Mesenchymal stem cell (in vitro differentiated cells and primary cell): ENCODE data around the gene NFXL1.

ENCODE experiments used
- DNase-seq: peaks from one replicate; pipeline ENCODE4 v3.0.0-alpha.2; 2013
- H2AFZ ChIP-seq: one replicate; pipeline ENCODE4 v1.6.1; 2013; ENCODE audit warnings: low read depth, mild to moderate bottlenecking, control low read depth, inconsistent platforms, low read length, moderate library complexity
- H2AK5ac ChIP-seq: 2 replicates; pipeline ENCODE4 v1.6.1; 2013; ENCODE audit warnings: low read length, moderate library complexity, mild to moderate bottlenecking, inconsistent platforms; ENCODE audit not compliant: severe bottlenecking
- H2BK120ac ChIP-seq: one replicate; pipeline ENCODE4 v1.6.1; 2013; ENCODE audit warnings: low read depth, mild to moderate bottlenecking, inconsistent platforms, low read length, moderate library complexity
- H2BK12ac ChIP-seq, 2 experiments: one replicate each; pipeline ENCODE4 v1.6.1; 2013; ENCODE audit warnings: inconsistent platforms in 2 of 2, low read length in 2 of 2, mild to moderate bottlenecking in 2 of 2, moderate library complexity in 2 of 2, control low read depth in 1 of 2
- H2BK15ac ChIP-seq: one replicate; pipeline ENCODE4 v1.6.1; 2013; ENCODE audit warnings: mild to moderate bottlenecking, low read depth, inconsistent platforms; ENCODE audit not compliant: poor library complexity, severe bottlenecking
- H2BK5ac ChIP-seq: 2 replicates; pipeline ENCODE4 v1.6.1; 2013; ENCODE audit warnings: low read depth, mild to moderate bottlenecking, low read length, control low read depth, inconsistent platforms; ENCODE audit not compliant: poor library complexity, severe bottlenecking
- H3K14ac ChIP-seq, 2 experiments: one replicate each; pipeline ENCODE4 v1.6.1; 2013; ENCODE audit warnings: inconsistent platforms in 2 of 2, low read length in 2 of 2, control low read depth in 1 of 2, mild to moderate bottlenecking in 1 of 2, moderate library complexity in 1 of 2
- H3K18ac ChIP-seq, 2 experiments: one replicate each; pipeline ENCODE4 v1.6.1; 2013; ENCODE audit warnings: inconsistent platforms in 2 of 2, low read length in 2 of 2, control low read depth in 1 of 2, low read depth in 1 of 2, mild to moderate bottlenecking in 1 of 2
- H3K23ac ChIP-seq, 2 experiments: one replicate each; pipeline ENCODE4 v1.6.1; 2013; ENCODE audit warnings: inconsistent platforms in 2 of 2, low read length in 2 of 2, mild to moderate bottlenecking in 2 of 2, moderate library complexity in 2 of 2, control low read depth in 1 of 2
- H3K27ac ChIP-seq: 2 replicates; pipeline ENCODE4 v1.5.1; 2013; ENCODE audit warnings: mild to moderate bottlenecking, moderate library complexity, low read length, control low read depth, inconsistent platforms; ENCODE audit not compliant: poor library complexity, severe bottlenecking
- H3K27me3 ChIP-seq, 2 experiments: 2 replicates each; pipeline versions ENCODE4 v1.6.1 to v1.7.0; 2013; ENCODE audit warnings: low read length in 2 of 2, mild to moderate bottlenecking in 2 of 2, moderate library complexity in 2 of 2, control low read depth in 1 of 2, inconsistent platforms in 1 of 2; ENCODE audit not compliant: control insufficient read depth in 1 of 2, insufficient read depth in 1 of 2
- H3K36me3 ChIP-seq, 2 experiments: 2 replicates each; pipeline versions ENCODE4 v1.6.1 to v1.7.0; 2013; ENCODE audit warnings: low read length in 2 of 2, control low read depth in 1 of 2, inconsistent platforms in 1 of 2, low read depth in 1 of 2, mild to moderate bottlenecking in 1 of 2; ENCODE audit not compliant: insufficient read depth in 2 of 2, control insufficient read depth in 1 of 2
- H3K4ac ChIP-seq, 2 experiments: one replicate each; pipeline ENCODE4 v1.6.1; 2013; ENCODE audit warnings: inconsistent platforms in 2 of 2, low read length in 2 of 2, mild to moderate bottlenecking in 2 of 2, moderate library complexity in 2 of 2, control low read depth in 1 of 2, low read depth in 1 of 2
- H3K4me1 ChIP-seq: 2 replicates; pipeline ENCODE4 v1.6.1; 2013; ENCODE audit warnings: low read depth, low read length, control low read depth; ENCODE audit not compliant: control insufficient read depth, insufficient read depth
- H3K4me2 ChIP-seq: 2 replicates; pipeline ENCODE4 v1.6.1; 2013; ENCODE audit warnings: low read length, mild to moderate bottlenecking, inconsistent platforms; ENCODE audit not compliant: poor library complexity, severe bottlenecking
- H3K4me3 ChIP-seq, 2 experiments: 2 replicates each; pipeline versions ENCODE4 v1.5.1 to v1.7.0; 2013; ENCODE audit warnings: low read length in 2 of 2, mild to moderate bottlenecking in 2 of 2, control low read depth in 1 of 2, low read depth in 1 of 2; ENCODE audit not compliant: insufficient read depth in 1 of 2
- H3K79me1 ChIP-seq: replicated peaks from 2 replicates; pipeline ENCODE4 v1.6.1; 2013; ENCODE audit warnings: mild to moderate bottlenecking, control low read depth, low read length, inconsistent platforms; ENCODE audit not compliant: poor library complexity, severe bottlenecking
- H3K9ac ChIP-seq: 2 replicates; pipeline ENCODE4 v1.7.0; 2013; ENCODE audit warnings: mild to moderate bottlenecking, low read length, moderate library complexity
- H3K9me3 ChIP-seq: 2 replicates; pipeline ENCODE4 v1.7.0; 2013; ENCODE audit warnings: mild to moderate bottlenecking, low read length; ENCODE audit not compliant: control insufficient read depth
- H4K8ac ChIP-seq: one replicate; pipeline ENCODE4 v1.6.1; 2013; ENCODE audit warnings: inconsistent platforms, mild to moderate bottlenecking, low read length, moderate library complexity
- H4K91ac ChIP-seq: one replicate; pipeline ENCODE4 v1.6.1; 2013; ENCODE audit warnings: mild to moderate bottlenecking, low read length, inconsistent platforms
- WGBS: methylation state at CpG from one replicate; pipeline ENCODE4 v1.1.7; 2013; ENCODE audit warnings: mixed read lengths; 5-methylcytosine and 5-hydroxymethylcytosine counted together

The NFXL1 gene

DNA sequence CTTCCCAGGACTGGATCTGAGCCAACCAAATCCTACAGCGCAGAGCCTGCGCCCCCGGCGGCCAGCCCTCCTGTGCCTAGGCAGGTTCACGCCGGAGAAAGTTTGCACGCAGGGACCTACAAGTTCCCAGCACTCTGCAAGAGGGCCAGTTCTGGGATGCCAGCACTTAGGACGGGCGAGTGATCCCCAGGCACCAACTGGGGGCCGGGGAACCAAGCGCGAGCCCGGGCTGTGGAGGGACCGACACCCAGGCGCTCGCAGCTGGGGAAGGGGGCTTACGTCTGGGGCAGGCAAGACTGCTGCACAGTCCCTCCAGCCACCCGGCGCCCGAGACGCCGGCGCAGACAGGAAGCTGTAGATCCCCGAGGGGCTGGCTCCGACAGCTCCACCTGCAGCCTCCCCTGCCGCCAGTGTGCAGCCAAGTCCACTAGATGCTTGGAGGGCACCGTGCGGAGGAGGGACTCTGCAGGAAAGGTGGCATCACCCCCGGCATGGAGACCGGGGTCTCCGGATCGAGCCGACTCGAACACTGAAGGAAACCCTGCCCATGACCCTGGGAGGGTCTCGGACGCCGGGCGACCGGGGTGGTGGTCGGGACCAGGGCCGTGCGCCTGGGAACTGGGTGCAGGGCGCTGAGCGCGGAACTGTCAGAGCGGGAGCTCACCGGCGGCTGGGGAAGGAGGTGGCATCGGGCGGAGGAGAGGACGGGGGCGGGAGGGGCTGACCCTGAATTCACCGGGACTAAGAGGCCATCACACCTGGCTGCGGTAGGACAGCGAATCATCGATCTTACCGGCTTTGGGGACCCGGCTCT is 77.1 kb downstream of the NFXL1 start:
- Histone ChIP-seq H3K9me3 (peaks cover 12% of the 10 kb centered on the region), H4K8ac (peak overlapping the region; percentile 82), H3K14ac (peak overlapping the region in 1 of 2 experiments; percentile 69), H3K23ac (peak overlapping the region in 1 of 2 experiments; percentile 83), H2BK15ac (no peak overlapping the region), H3K4me3 (peak overlapping the region; percentile 53 to 76), H2AFZ (peak overlapping the region; percentile 1), H2BK12ac (peak overlapping the region in 1 of 2 experiments; percentile 16), H3K27ac (no peak overlapping the region), H3K79me1 (peaks cover under 1% of the 10 kb centered on the region), H3K36me3 (no peaks in the 10 kb centered on the region), H3K4me2 (peak overlapping the region; percentile 96), H2AK5ac (no peak overlapping the region), H3K27me3 (peaks cover 0 to 31% of the 10 kb centered on the region in 2 experiments), H3K18ac (peak overlapping the region; percentile 42 to 55), H3K4me1 (peaks cover 10% of the 10 kb centered on the region), H3K9ac (peak overlapping the region; percentile 61), H2BK120ac (no peak overlapping the region), H3K4ac (peak overlapping the region in 1 of 2 experiments; percentile 46), H4K91ac (no peak overlapping the region), H2BK5ac (no peak overlapping the region)
- peak; percentile 37 for DNase-seq
- WGBS, result 1% methylated on average over 56 of the region's 58 CpGs

DNA sequence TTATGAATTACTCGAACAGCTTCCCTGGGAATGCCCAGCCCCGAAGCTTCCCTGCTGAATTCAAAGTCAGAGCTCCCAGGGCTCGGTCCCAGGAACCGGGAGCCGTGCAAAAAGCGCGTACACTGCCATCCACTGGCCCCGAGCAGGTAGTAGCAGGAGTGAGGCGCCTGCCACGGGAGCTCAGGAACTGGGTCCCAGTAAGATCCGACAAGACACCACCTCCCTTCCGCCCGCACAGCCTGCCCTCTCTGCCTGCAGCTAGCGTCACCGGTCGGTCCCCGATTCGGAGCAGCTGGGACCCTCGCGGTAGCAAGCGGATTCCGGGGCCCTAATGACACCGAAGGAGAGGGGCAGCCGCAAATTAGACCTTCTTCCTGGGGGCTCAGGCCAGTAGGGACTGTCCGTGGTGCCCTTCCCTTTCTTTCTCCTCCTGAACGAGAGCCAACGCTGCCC is 77.7 kb downstream of the NFXL1 start:
- H2BK5ac ChIP-seq, result no peak overlapping the region
- peak; percentile 81 for DNase-seq
- no peak overlapping the region for H4K91ac ChIP-seq
- peak overlapping the region; percentile 53 to 76 for H3K4me3 ChIP-seq
- WGBS, result under 1% methylated on average over 25 of the region's 27 CpGs
- peaks cover 0 to 31% of the 10 kb centered on the region in 2 experiments for H3K27me3 ChIP-seq
- H3K14ac ChIP-seq, result peak overlapping the region in 1 of 2 experiments; percentile 69
- no peak overlapping the region for H2BK120ac ChIP-seq
- peak overlapping the region; percentile 1 for H2AFZ ChIP-seq
- H2BK12ac ChIP-seq, result peak overlapping the region in 1 of 2 experiments; percentile 16
- H4K8ac ChIP-seq, result peak overlapping the region; percentile 82
- no peak overlapping the region for H2AK5ac ChIP-seq
- no peaks in the 10 kb centered on the region for H3K79me1 ChIP-seq
- peaks cover 10% of the 10 kb centered on the region for H3K4me1 ChIP-seq
- H3K4ac ChIP-seq, result peak overlapping the region in 1 of 2 experiments; percentile 46
- H3K9ac ChIP-seq, result peak overlapping the region; percentile 77
- peak overlapping the region in 1 of 2 experiments; percentile 83 for H3K23ac ChIP-seq
- peaks cover 12% of the 10 kb centered on the region for H3K9me3 ChIP-seq
- no peak overlapping the region for H3K27ac ChIP-seq
- peak overlapping the region; percentile 96 for H3K4me2 ChIP-seq
- no peaks in the 10 kb centered on the region for H3K36me3 ChIP-seq
- H3K18ac ChIP-seq, result peak overlapping the region; percentile 42 to 55
- H2BK15ac ChIP-seq, result no peak overlapping the region

- Histone ChIP-seq H3K27ac (no peak overlapping the region), H2AFZ (no peak overlapping the region), H3K36me3 (no peaks in the 10 kb centered on the region), H4K8ac (no peak overlapping the region), H2AK5ac (no peak overlapping the region), H3K4me2 (no peak overlapping the region), H3K4ac (no peak overlapping the region), H2BK12ac (no peak overlapping the region), H3K18ac (no peak overlapping the region), H3K9me3 (peaks cover 12% of the 10 kb centered on the region), H2BK5ac (no peak overlapping the region), H3K79me1 (no peaks in the 10 kb centered on the region), H2BK120ac (no peak overlapping the region), H3K23ac (no peak overlapping the region), H4K91ac (no peak overlapping the region), H3K4me3 (no peak overlapping the region), H3K14ac (no peak overlapping the region), H2BK15ac (no peak overlapping the region), H3K4me1 (peaks cover 10% of the 10 kb centered on the region), H3K27me3 (peaks cover 0 to 31% of the 10 kb centered on the region in 2 experiments), H3K9ac (no peak overlapping the region)
- 90% methylated on average over 2 of the region's 2 CpGs for WGBS
- DNase-seq, result no peak
Measured at GRCh38 chr4:47835494-47835893, 78.9 kb downstream of the NFXL1 start.

- Histone ChIP-seq H2BK15ac (no peak overlapping the region), H3K4me1 (peaks cover 1% of the 10 kb centered on the region), H3K14ac (no peak overlapping the region), H2AK5ac (no peak overlapping the region), H2BK120ac (no peak overlapping the region), H3K9ac (no peak overlapping the region), H3K79me1 (no peaks in the 10 kb centered on the region), H3K18ac (no peak overlapping the region), H4K8ac (no peak overlapping the region), H3K4me2 (no peak overlapping the region), H2BK12ac (no peak overlapping the region), H3K27ac (no peak overlapping the region), H3K27me3 (peaks cover 0 to 22% of the 10 kb centered on the region in 2 experiments), H3K4me3 (no peak overlapping the region), H3K4ac (no peak overlapping the region), H3K36me3 (no peaks in the 10 kb centered on the region), H3K23ac (no peak overlapping the region), H3K9me3 (peaks cover 12% of the 10 kb centered on the region), H2AFZ (no peak overlapping the region), H4K91ac (no peak overlapping the region), H2BK5ac (no peak overlapping the region)
- no peak for DNase-seq
- WGBS, result 82% methylated on average over 5 of the region's 5 CpGs
Measured at GRCh38 chr4:47831026-47831679, 83.2 kb downstream of the NFXL1 start.
